ENCODE data around the gene DLG4.

The DLG4 gene

DNA sequence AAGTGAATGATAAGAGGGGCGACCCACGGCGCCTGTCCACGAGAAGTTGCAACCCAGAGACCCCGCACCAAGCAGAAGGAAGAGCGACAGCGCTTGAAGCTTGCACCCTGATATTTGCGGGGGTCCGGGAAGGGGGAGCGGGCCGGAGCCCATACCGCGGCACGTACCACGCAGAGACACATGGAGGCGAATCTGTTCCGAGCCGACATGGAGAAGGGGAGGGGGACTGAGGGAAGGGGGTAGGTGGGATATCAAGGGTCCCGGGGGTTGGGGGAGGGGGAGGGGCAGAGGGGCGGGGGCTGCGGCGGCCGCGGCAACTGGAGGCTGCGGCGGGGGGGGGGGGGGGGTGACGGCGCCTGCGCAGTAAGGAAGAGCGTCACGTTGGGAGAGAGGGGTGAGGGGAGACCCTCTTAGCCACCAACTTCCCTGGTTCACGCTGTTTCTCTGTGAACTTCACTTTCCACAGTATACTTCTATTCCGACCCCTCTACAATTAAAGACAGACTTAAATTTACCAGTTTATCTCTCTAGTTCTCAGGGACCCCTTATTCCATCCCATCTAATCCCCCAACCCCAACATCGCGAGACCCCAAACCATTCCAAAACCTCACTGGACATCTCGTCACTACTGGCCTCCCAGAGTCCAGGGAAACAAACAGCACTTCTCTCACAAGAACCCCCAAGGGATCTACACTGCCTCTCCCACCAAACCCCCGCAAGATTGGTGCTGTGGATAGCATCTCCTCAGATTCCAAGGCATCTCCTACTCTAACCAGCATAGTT lies 8.0 kb downstream of the DLG4 start:
- Histone ChIP-seq H2AFZ (ENCODE audit: low read length) (no peak overlapping the region), H2BK12ac (ENCODE audit: low read length) (no peak overlapping the region), H2BK15ac (ENCODE audit: low read length) (peak overlapping the region; percentile 82), H3K79me1 (ENCODE audit: low read depth, low read length) (peaks cover 2% of the 10 kb centered on the region), H3K9ac (ENCODE audit: low read depth, low read length, poor library complexity) (peak overlapping the region; percentile 54), H3K4me3 (ENCODE audit: low read length in 2 of 2) (peak overlapping the region in 1 of 2 donors; percentile 75), H3K36me3 (replicated peaks in 1 of 2; ENCODE audit: control insufficient read depth in 2 of 2, insufficient read depth in 2 of 2, low read length in 2 of 2) (no peaks in the 10 kb centered on the region), H3K23ac (ENCODE audit: low read depth, low read length, poor library complexity) (no peak overlapping the region), H4K91ac (ENCODE audit: low read depth, low read length, poor library complexity) (no peak overlapping the region), H3K9me3 (replicated peaks in 1 of 2; ENCODE audit: control insufficient read depth in 2 of 2, insufficient read depth in 1 of 2, low read depth in 1 of 2, low read length in 2 of 2) (peaks cover 0 to 2% of the 10 kb centered on the region in 2 donors), H2BK120ac (ENCODE audit: low read depth, low read length) (peak overlapping the region; percentile 93), H3K4ac (ENCODE audit: low read length) (peak overlapping the region; percentile 97), H3K4me2 (ENCODE audit: insufficient read depth, low read length, poor library complexity, severe bottlenecking) (peak overlapping the region; percentile 71), H2BK5ac (ENCODE audit: low read length) (peak overlapping the region; percentile 89), H2AK5ac (ENCODE audit: low read depth, low read length) (peak overlapping the region; percentile 99), H3K4me1 (ENCODE audit: control insufficient read depth in 2 of 2, insufficient read depth in 1 of 2, low read depth in 1 of 2, low read length in 2 of 2) (peaks cover 45 to 47% of the 10 kb centered on the region in 2 donors), H3K18ac (ENCODE audit: low read length) (peak overlapping the region; percentile 89), H4K8ac (ENCODE audit: low read depth, low read length) (no peak overlapping the region), H3K27me3 (ENCODE audit: control insufficient read depth in 3 of 3, insufficient read depth in 3 of 3, low read depth in 1 of 3, low read length in 3 of 3) (no peaks in the 10 kb centered on the region), H3K14ac (ENCODE audit: low read length) (no peak overlapping the region), H3K27ac (replicated peaks; ENCODE audit: low read length) (peak overlapping the region; percentile 18)
- DNase-seq (ENCODE audit: low spot score): no peak
- no CpG with 5 or more reads among the region's 37 CpGs for WGBS, 2 donors (ENCODE audit: extremely low coverage in 2 of 2, insufficient read length in 2 of 2, insufficient replicate concordance in 1 of 2)

DNA sequence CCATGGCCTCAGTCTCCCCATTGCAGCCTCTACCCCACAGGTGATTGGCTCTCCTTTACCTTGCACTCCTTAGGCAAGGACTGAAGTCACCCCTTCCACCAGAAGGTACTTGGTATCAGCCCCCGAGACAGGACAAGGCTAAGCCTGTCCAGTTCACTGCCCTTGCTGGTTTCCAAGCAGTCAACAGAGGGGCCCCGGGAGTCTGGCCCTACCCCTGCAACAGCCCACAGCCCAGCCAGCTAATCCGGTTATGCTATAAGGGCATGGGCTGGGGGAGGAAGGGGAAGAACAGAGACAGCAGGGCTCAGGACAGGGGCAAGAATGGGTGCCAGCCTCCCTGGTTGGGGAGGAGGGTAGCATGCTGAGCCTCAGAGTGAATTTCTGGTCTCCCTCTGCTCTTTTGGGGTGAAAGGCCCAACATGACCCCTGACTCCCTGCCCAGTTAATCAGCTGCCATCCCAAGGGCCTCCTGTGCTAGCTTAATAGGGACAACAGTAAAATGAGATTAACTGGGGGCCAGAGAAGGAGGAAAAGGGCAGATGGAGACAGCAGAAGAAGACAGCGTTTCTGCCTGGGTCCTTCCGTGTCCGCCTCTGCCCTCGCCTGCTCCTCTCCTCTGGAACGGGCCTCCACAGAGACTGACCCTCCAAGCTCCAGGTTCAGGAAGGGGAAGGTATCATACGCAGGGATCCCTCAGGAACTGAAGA lies 10.7 kb downstream of the DLG4 start:
- Histone ChIP-seq H3K9me3 (replicated peaks in 1 of 2; ENCODE audit: control insufficient read depth in 2 of 2, insufficient read depth in 1 of 2, low read depth in 1 of 2, low read length in 2 of 2) (peaks cover 0 to 2% of the 10 kb centered on the region in 2 donors), H3K9ac (ENCODE audit: low read depth, low read length, poor library complexity) (peak overlapping the region; percentile 64), H3K4ac (ENCODE audit: low read length) (peak overlapping the region; percentile 69), H3K4me2 (ENCODE audit: insufficient read depth, low read length, poor library complexity, severe bottlenecking) (peak overlapping the region; percentile 37), H3K36me3 (replicated peaks in 1 of 2; ENCODE audit: control insufficient read depth in 2 of 2, insufficient read depth in 2 of 2, low read length in 2 of 2) (peaks cover 0 to 4% of the 10 kb centered on the region in 2 donors), H3K4me3 (ENCODE audit: low read length in 2 of 2) (peak overlapping the region in 1 of 2 donors; percentile 26), H2BK12ac (ENCODE audit: low read length) (peak overlapping the region; percentile 95), H2BK5ac (ENCODE audit: low read length) (no peak overlapping the region), H3K79me1 (ENCODE audit: low read depth, low read length) (peaks cover 8% of the 10 kb centered on the region), H3K27ac (replicated peaks; ENCODE audit: low read length) (peak overlapping the region; percentile 44), H3K4me1 (ENCODE audit: control insufficient read depth in 2 of 2, insufficient read depth in 1 of 2, low read depth in 1 of 2, low read length in 2 of 2) (peaks cover 50 to 52% of the 10 kb centered on the region in 2 donors), H3K23ac (ENCODE audit: low read depth, low read length, poor library complexity) (no peak overlapping the region), H3K27me3 (ENCODE audit: control insufficient read depth in 3 of 3, insufficient read depth in 3 of 3, low read depth in 1 of 3, low read length in 3 of 3) (no peaks in the 10 kb centered on the region), H4K8ac (ENCODE audit: low read depth, low read length) (peak overlapping the region; percentile 92), H2AFZ (ENCODE audit: low read length) (no peak overlapping the region), H2AK5ac (ENCODE audit: low read depth, low read length) (peak overlapping the region; percentile 77), H2BK15ac (ENCODE audit: low read length) (peak overlapping the region; percentile 8), H2BK120ac (ENCODE audit: low read depth, low read length) (no peak overlapping the region), H3K14ac (ENCODE audit: low read length) (no peak overlapping the region), H3K18ac (ENCODE audit: low read length) (peak overlapping the region; percentile 65), H4K91ac (ENCODE audit: low read depth, low read length, poor library complexity) (no peak overlapping the region)
- no CpG with 5 or more reads among the region's 9 CpGs for WGBS, 2 donors (ENCODE audit: extremely low coverage in 2 of 2, insufficient read length in 2 of 2, insufficient replicate concordance in 1 of 2)
- DNase-seq (ENCODE audit: low spot score): no peak

DNA sequence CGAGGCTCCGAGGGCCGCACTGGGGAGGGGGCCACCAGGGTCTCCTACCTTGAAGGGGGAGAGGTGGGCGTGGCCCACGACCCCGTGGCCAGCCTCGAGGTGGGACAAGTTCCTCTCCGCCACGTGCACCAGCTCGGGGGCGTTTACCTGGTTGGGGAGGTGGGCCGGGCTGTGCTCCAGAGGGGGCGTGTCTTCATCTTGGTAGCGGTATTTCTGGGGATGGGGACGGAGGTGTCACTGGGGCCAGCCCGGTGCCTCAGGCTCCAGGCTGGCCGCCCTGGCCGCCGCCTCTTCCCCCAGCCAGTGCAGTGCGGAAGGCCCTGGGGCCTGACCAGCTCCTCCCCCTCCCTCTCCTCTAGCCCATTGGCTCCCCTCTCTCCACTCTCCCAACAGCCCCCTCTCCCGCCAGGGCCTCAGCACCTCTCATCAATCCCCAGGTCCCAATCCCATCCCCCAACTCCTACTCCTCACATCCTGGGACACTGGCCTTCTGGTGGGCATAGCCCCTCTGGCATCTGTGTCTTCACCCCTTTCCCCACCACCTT lies 11.5 kb downstream of the DLG4 start:
- peak overlapping the region; percentile 44 for H3K27ac ChIP-seq (replicated peaks; ENCODE audit: low read length)
- DNase-seq (ENCODE audit: low spot score): no peak
- no peak overlapping the region for H2BK5ac ChIP-seq (ENCODE audit: low read length)
- H2AK5ac ChIP-seq (ENCODE audit: low read depth, low read length): peak overlapping the region; percentile 66
- no peak overlapping the region for H2AFZ ChIP-seq (ENCODE audit: low read length)
- H3K9me3 ChIP-seq (replicated peaks in 1 of 2; ENCODE audit: control insufficient read depth in 2 of 2, insufficient read depth in 1 of 2, low read depth in 1 of 2, low read length in 2 of 2): peaks cover 0 to 2% of the 10 kb centered on the region in 2 donors
- no CpG with 5 or more reads among the region's 21 CpGs for WGBS, 2 donors (ENCODE audit: extremely low coverage in 2 of 2, insufficient read length in 2 of 2, insufficient replicate concordance in 1 of 2)
- H3K4me2 ChIP-seq (ENCODE audit: insufficient read depth, low read length, poor library complexity, severe bottlenecking): peak overlapping the region; percentile 37
- H2BK12ac ChIP-seq (ENCODE audit: low read length): peak overlapping the region; percentile 95
- no peak overlapping the region for H2BK120ac ChIP-seq (ENCODE audit: low read depth, low read length)
- H3K4me1 ChIP-seq (ENCODE audit: control insufficient read depth in 2 of 2, insufficient read depth in 1 of 2, low read depth in 1 of 2, low read length in 2 of 2): peaks cover 45 to 48% of the 10 kb centered on the region in 2 donors
- no peak overlapping the region for H3K4me3 ChIP-seq (ENCODE audit: low read length in 2 of 2)
- H4K8ac ChIP-seq (ENCODE audit: low read depth, low read length): no peak overlapping the region
- peaks cover 8% of the 10 kb centered on the region for H3K79me1 ChIP-seq (ENCODE audit: low read depth, low read length)
- H3K36me3 ChIP-seq (replicated peaks in 1 of 2; ENCODE audit: control insufficient read depth in 2 of 2, insufficient read depth in 2 of 2, low read length in 2 of 2): peaks cover 7 to 12% of the 10 kb centered on the region in 2 donors
- peak overlapping the region; percentile 8 for H2BK15ac ChIP-seq (ENCODE audit: low read length)
- H3K14ac ChIP-seq (ENCODE audit: low read length): no peak overlapping the region
- H3K23ac ChIP-seq (ENCODE audit: low read depth, low read length, poor library complexity): no peak overlapping the region
- H4K91ac ChIP-seq (ENCODE audit: low read depth, low read length, poor library complexity): no peak overlapping the region
- peak overlapping the region; percentile 70 for H3K18ac ChIP-seq (ENCODE audit: low read length)
- H3K27me3 ChIP-seq (ENCODE audit: control insufficient read depth in 3 of 3, insufficient read depth in 3 of 3, low read depth in 1 of 3, low read length in 3 of 3): no peaks in the 10 kb centered on the region
- H3K9ac ChIP-seq (ENCODE audit: low read depth, low read length, poor library complexity): peak overlapping the region; percentile 51
- peak overlapping the region; percentile 69 for H3K4ac ChIP-seq (ENCODE audit: low read length)
